DOHH2 (cell line): Measurements from ENCODE around the gene RBP7.

ENCODE experiments used
- H3F3A ChIP-seq: fragments of 200-600 bp; sonication (generic), shearing (Covaris generic); 2 replicates; pipeline ENCODE4 v1.6.0; 2016; ENCODE audit warnings: antibody characterized with exemption, mild to moderate bottlenecking; ENCODE audit not compliant: control insufficient read depth, insufficient read depth
- H3K27ac ChIP-seq: fragments of 200-600 bp; sonication (generic); 2 replicates; pipeline ENCODE4 v1.5.1; 2014; ENCODE audit warnings: low read depth, mild to moderate bottlenecking, low read length, moderate library complexity
- H3K27me3 ChIP-seq: fragments of 200-600 bp; sonication (generic); 2 replicates; pipeline ENCODE4 v1.6.1; 2014; ENCODE audit warnings: mild to moderate bottlenecking, low read length, mixed read lengths; ENCODE audit not compliant: control insufficient read depth
- H3K36me3 ChIP-seq: fragments of 200-600 bp; sonication (generic); 2 replicates; pipeline ENCODE4 v1.6.1; 2014; ENCODE audit warnings: mild to moderate bottlenecking, low read length, moderate library complexity, mixed read lengths; ENCODE audit not compliant: control insufficient read depth
- H3K4me1 ChIP-seq: fragments of 200-600 bp; sonication (generic); 2 replicates; pipeline ENCODE4 v1.6.1; 2014; ENCODE audit warnings: mild to moderate bottlenecking, low read length, mixed read lengths; ENCODE audit not compliant: control insufficient read depth
- H3K4me2 ChIP-seq: fragments of 200-600 bp; sonication (generic); 2 replicates; pipeline ENCODE4 v1.6.0; 2014; ENCODE audit warnings: mild to moderate bottlenecking, low read length, moderate library complexity
- H3K4me3 ChIP-seq: fragments of 200-600 bp; sonication (generic); 2 replicates; pipeline ENCODE4 v1.5.1; 2014; ENCODE audit warnings: mild to moderate bottlenecking, low read length, mixed read lengths
- H3K79me2 ChIP-seq: fragments of 200-600 bp; sonication (generic); 2 replicates; pipeline ENCODE4 v1.6.1; 2014; ENCODE audit warnings: mild to moderate bottlenecking, low read length, mixed read lengths; ENCODE audit not compliant: control insufficient read depth
- H3K9me2 ChIP-seq: fragments of 200-600 bp; sonication (generic); replicated peaks from 2 replicates; pipeline ENCODE4 v1.6.1; 2014; ENCODE audit warnings: mild to moderate bottlenecking, low read length, mixed read lengths; ENCODE audit not compliant: control insufficient read depth
- H3K9me3 ChIP-seq: fragments of 200-600 bp; sonication (generic); 2 replicates; pipeline ENCODE4 v1.6.1; 2014; ENCODE audit warnings: antibody characterized with exemption, low read length, mixed read lengths; ENCODE audit not compliant: control insufficient read depth, insufficient read depth
- H4K20me1 ChIP-seq: fragments of 200-600 bp; sonication (generic); 2 replicates; pipeline ENCODE4 v1.6.0; 2014; ENCODE audit warnings: low read depth, mild to moderate bottlenecking, antibody characterized with exemption, low read length, moderate library complexity; ENCODE audit not compliant: control insufficient read depth, insufficient read depth
- CTCF ChIP-seq: fragments of 200-600 bp; sonication (generic); IDR thresholded peaks from one replicate; pipeline ENCODE4 v1.5.1; 2014; ENCODE audit warnings: antibody characterized with exemption, mild to moderate bottlenecking, low read depth, low read length; ENCODE audit not compliant: poor library complexity, severe bottlenecking
- EZH2phosphoT487 ChIP-seq: fragments of 200-600 bp; sonication (generic); IDR thresholded peaks from 2 replicates; pipeline ENCODE4 v1.6.1; 2017; ENCODE audit warnings: borderline replicate concordance, mild to moderate bottlenecking, antibody characterized with exemption, low read length, moderate library complexity, mixed read lengths

Gene RBP7

DNA sequence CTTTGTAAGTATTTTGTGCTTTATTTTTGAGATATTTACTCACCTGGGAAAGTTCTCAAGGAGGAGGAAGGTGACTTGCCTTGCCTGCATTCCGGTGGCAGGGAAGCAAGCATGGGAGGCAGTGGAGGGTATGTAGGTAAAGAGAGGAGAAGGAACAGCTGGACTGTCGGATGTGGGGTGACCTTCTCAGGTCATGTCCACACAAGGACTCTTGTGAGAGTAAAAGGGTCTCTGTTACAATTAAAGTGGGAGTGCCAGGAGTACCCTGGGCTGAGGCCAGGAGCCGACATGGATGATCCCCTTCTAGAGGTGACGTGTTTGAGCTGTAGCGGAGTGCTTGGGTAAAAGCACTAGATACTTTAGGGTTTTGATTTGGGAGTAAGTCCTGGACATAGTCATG lies 60.8 kb downstream of the RBP7 start:
- H3K4me1 ChIP-seq = no peaks in the 10 kb centered on the region

DNA sequence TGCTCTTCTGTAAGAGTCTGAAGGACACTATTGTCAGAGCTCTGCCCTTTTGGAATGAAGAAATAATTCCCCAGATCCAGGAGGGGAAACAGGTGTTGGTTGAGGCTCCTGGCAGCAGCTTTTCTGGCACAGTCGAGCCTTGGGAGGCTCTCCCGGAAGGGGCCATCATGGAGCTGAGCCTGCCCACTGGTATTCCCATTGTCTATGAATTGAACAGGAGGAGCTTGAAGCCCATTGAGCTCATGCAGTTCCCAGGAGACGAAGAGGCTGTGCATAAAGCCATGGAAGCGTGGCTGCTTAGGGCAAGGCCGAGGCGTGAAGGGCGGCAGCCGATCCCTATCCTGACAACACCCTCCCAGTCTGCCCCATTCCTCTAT lies 62.3 kb downstream of the RBP7 start:
- H3K9me3 ChIP-seq = no peaks in the 10 kb centered on the region
- no peaks in the 10 kb centered on the region for H3F3A ChIP-seq
- H3K36me3 ChIP-seq = no peaks in the 10 kb centered on the region
- no peaks in the 10 kb centered on the region for H3K4me1 ChIP-seq
- peaks cover 39% of the 10 kb centered on the region for H3K79me2 ChIP-seq
- H3K4me2 ChIP-seq = no peak overlapping the region
- no peak overlapping the region for H3K27ac ChIP-seq
- no peaks in the 10 kb centered on the region for H3K9me2 ChIP-seq
- no peaks in the 10 kb centered on the region for H4K20me1 ChIP-seq
- no peak overlapping the region for H3K4me3 ChIP-seq
- no peak for TF ChIP-seq EZH2phosphoT487
- TF ChIP-seq CTCF = no peak
- H3K27me3 ChIP-seq = no peaks in the 10 kb centered on the region

More for the DNA sequence above, 60.8 kb downstream of the RBP7 start:
- H3F3A ChIP-seq = no peaks in the 10 kb centered on the region
- H3K9me3 ChIP-seq = no peaks in the 10 kb centered on the region
- no peak overlapping the region for H3K27ac ChIP-seq
- no peak overlapping the region for H3K4me2 ChIP-seq
- TF ChIP-seq CTCF (no peak), EZH2phosphoT487 (no peak)
- no peaks in the 10 kb centered on the region for H3K36me3 ChIP-seq
- no peak overlapping the region for H3K4me3 ChIP-seq
- H3K27me3 ChIP-seq = no peaks in the 10 kb centered on the region
- H4K20me1 ChIP-seq = no peaks in the 10 kb centered on the region
- no peaks in the 10 kb centered on the region for H3K9me2 ChIP-seq
- H3K79me2 ChIP-seq = peaks cover 45% of the 10 kb centered on the region

DNA sequence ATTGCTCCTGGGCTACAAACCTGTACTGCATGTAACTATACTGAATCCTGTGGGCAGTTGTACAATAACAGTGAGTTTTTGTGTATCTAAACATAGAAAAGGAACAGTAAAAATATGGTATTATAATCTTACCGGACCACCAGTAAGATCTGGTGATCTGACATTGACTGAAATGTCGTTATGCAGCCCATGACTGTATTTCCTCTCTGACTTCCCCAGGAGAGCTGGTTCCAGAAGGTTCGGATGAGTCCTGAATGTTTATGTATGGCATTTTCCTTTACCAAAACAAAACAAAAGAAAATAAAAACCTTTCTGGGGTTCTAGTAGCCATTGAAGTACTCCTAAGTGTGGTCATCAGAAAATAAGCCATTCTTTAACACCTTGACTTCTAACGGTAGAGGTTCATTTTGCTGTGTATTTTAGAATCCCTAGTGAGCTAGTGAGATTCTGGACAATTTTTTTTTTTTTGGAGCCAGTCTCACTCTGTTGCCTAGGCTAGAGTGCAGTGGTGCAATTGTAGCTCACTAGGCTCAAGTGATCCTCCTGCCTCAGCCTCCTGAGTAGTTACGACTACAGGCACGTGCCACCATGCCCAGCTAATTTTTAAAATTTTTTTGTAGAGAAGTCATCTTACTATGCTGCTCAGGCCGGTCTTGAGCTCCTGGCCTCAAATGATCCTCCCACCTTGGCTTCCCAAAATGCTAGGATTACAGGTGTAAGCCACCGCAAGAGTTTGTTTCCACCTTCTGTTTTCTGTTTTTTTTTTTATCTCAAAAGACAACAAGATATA lies 63.5 kb downstream of the RBP7 start:
- Histone ChIP-seq H3K9me2 (no peaks in the 10 kb centered on the region), H3K36me3 (no peaks in the 10 kb centered on the region), H3K79me2 (peaks cover 35% of the 10 kb centered on the region), H3K4me2 (no peak overlapping the region), H3K27ac (no peak overlapping the region), H4K20me1 (no peaks in the 10 kb centered on the region), H3K27me3 (no peaks in the 10 kb centered on the region), H3K4me3 (no peak overlapping the region), H3F3A (no peaks in the 10 kb centered on the region), H3K9me3 (no peaks in the 10 kb centered on the region), H3K4me1 (no peaks in the 10 kb centered on the region)
- TF ChIP-seq EZH2phosphoT487 = no peak
- TF ChIP-seq CTCF = no peak
